Thyroid gland (tissue), 4 donors: ENCODE results near the gene PRLR.

Source experiments
- POLR2A ChIP-seq, 2 donors: fragments of 450-650 bp; IDR thresholded peaks; one replicate each; pipeline ENCODE4 v1.6.1; 2017; ENCODE audit warnings: antibody characterized with exemption in 2 of 2, mild to moderate bottlenecking in 2 of 2, moderate library complexity in 1 of 2
- TF ChIP-seq, protein P1 (sequence below), 6 experiments: fragments of 200-600 bp in 3 of 6; fragments of 450-650 bp in 3 of 6; sonication (generic) in 3 of 6; IDR thresholded peaks; one replicate each; pipeline ENCODE4 v1.5.1; 2016 to 2019; ENCODE audit warnings: antibody characterized with exemption in 6 of 6, mild to moderate bottlenecking in 2 of 6, inconsistent platforms in 1 of 6, moderate library complexity in 1 of 6

DNA sequence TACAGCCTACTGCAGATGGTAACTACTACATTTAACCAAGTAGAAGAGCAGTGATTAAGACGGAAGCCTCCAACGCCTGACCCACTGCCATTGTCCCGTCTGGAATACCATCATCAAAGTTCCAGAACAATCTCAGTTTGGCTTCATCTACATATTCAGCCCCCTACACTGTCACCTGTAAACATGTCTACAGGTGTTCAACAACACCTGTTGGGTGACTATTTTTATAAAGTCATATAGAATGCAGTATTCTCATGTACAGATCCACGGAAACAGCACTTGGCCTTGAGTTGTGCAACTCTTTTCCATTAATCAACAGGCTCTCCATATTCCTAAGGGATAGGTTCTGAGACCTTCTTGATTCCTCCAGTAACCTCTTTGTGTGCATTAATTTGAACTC lies 129.3 kb downstream of the PRLR start:
- TF ChIP-seq, protein P1, sequence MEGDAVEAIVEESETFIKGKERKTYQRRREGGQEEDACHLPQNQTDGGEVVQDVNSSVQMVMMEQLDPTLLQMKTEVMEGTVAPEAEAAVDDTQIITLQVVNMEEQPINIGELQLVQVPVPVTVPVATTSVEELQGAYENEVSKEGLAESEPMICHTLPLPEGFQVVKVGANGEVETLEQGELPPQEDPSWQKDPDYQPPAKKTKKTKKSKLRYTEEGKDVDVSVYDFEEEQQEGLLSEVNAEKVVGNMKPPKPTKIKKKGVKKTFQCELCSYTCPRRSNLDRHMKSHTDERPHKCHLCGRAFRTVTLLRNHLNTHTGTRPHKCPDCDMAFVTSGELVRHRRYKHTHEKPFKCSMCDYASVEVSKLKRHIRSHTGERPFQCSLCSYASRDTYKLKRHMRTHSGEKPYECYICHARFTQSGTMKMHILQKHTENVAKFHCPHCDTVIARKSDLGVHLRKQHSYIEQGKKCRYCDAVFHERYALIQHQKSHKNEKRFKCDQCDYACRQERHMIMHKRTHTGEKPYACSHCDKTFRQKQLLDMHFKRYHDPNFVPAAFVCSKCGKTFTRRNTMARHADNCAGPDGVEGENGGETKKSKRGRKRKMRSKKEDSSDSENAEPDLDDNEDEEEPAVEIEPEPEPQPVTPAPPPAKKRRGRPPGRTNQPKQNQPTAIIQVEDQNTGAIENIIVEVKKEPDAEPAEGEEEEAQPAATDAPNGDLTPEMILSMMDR (IDR thresholded peaks at IDR 0.05): no peak
- TF ChIP-seq POLR2A (IDR thresholded peaks at IDR 0.05): no peak
